ENCODE measurements around the gene AGAP1. TPM values are rescaled to one million over a fixed set of nuclear protein-coding genes. Genes with fewer than 3 reads are reported as not detected.

Gene AGAP1
- 46.3 and 52.7 TPM in 2 replicates for total RNA-seq (ENCODE audit: low replicate concordance)
- long read RNA-seq, partial matches to known transcripts, result 8 of 23 reads
- long read RNA-seq, other reads (novel, unspliced or antisense), result 15 of 23 reads

GRCh38 chr2:235493775-235494715 lies at the start of gene AGAP1:
AGAP1 (plus strand) TSS chr2:235494043.
- Mint-ChIP-seq H3K4me1 (ENCODE audit: unreplicated experiment) (peaks cover 29% of the 10 kb centered on the region), H3K4me3 (peak within 1 kb of the TSS; percentile 97), H3K36me3 (peaks cover 5% of the 10 kb centered on the region), H3K9me3 (peaks cover 14% of the 10 kb centered on the region), H3K27ac (peak within 1 kb of the TSS; percentile 93), H3K27me3 (peaks cover 4% of the 10 kb centered on the region)
- no peak for TF ChIP-seq CTCF (conservative IDR thresholded peaks at IDR 0.05)
- DNase-seq (ENCODE audit: extremely low spot score, unreplicated experiment), result peak; percentile 91

GRCh38 chr2:235444101-235444597 lies 49.7 kb upstream of the AGAP1 start:
- Mint-ChIP-seq H3K27ac (peak overlapping the region; percentile 62), H3K4me1 (ENCODE audit: unreplicated experiment) (peaks cover 5% of the 10 kb centered on the region), H3K9me3 (no peaks in the 10 kb centered on the region), H3K27me3 (peaks cover 12% of the 10 kb centered on the region), H3K4me3 (no peak overlapping the region), H3K36me3 (no peaks in the 10 kb centered on the region)
- no peak for TF ChIP-seq CTCF (conservative IDR thresholded peaks at IDR 0.05)
- peak; percentile 53 for DNase-seq (ENCODE audit: extremely low spot score, unreplicated experiment)

- TF ChIP-seq CTCF (conservative IDR thresholded peaks at IDR 0.05), result no peak
- Mint-ChIP-seq H3K27me3 (peaks cover 7% of the 10 kb centered on the region), H3K4me3 (no peak overlapping the region), H3K4me1 (ENCODE audit: unreplicated experiment) (peaks cover 5% of the 10 kb centered on the region), H3K9me3 (no peaks in the 10 kb centered on the region), H3K36me3 (no peaks in the 10 kb centered on the region), H3K27ac (no peak overlapping the region)
- no peak for DNase-seq (ENCODE audit: extremely low spot score, unreplicated experiment)
Observed at GRCh38 chr2:235445116-235445515, 48.7 kb upstream of the AGAP1 start.

GRCh38 chr2:235446082-235446481 lies 47.8 kb upstream of the AGAP1 start:
- Mint-ChIP-seq H3K36me3 (no peaks in the 10 kb centered on the region), H3K9me3 (no peaks in the 10 kb centered on the region), H3K4me1 (ENCODE audit: unreplicated experiment) (peaks cover 5% of the 10 kb centered on the region), H3K4me3 (no peak overlapping the region), H3K27me3 (peaks cover 6% of the 10 kb centered on the region), H3K27ac (no peak overlapping the region)
- TF ChIP-seq CTCF (conservative IDR thresholded peaks at IDR 0.05), result no peak
- no peak for DNase-seq (ENCODE audit: extremely low spot score, unreplicated experiment)

- H3K36me3 Mint-ChIP-seq, result no peaks in the 10 kb centered on the region
- peaks cover 5% of the 10 kb centered on the region for H3K27me3 Mint-ChIP-seq
- no peak overlapping the region for H3K27ac Mint-ChIP-seq
- peaks cover under 1% of the 10 kb centered on the region for H3K9me3 Mint-ChIP-seq
- TF ChIP-seq CTCF (conservative IDR thresholded peaks at IDR 0.05), result no peak
- peaks cover 5% of the 10 kb centered on the region for H3K4me1 Mint-ChIP-seq (ENCODE audit: unreplicated experiment)
- DNase-seq (ENCODE audit: extremely low spot score, unreplicated experiment), result no peak
- H3K4me3 Mint-ChIP-seq, result no peak overlapping the region
Observed at GRCh38 chr2:235447210-235447609, 46.6 kb upstream of the AGAP1 start.

Data from type B pancreatic cell (in vitro differentiated cells).